Keratinocyte (primary cell): ENCODE results near the gene CARM1.

Experiments
- EZH2 ChIP-seq: IDR thresholded peaks from one replicate; pipeline ENCODE4 v1.6.1; 2012; ENCODE audit warnings: inconsistent platforms, mild to moderate bottlenecking, low read length, moderate library complexity
- TF ChIP-seq, protein P1 (sequence below), 3 experiments: IDR thresholded peaks in 1 of 3; conservative IDR thresholded peaks in 1 of 3; optimal IDR thresholded peaks in 1 of 3; 2 replicates in 2 of 3; 3 replicates in 1 of 3; pipeline versions ENCODE3 to v1.5.1; 2011; ENCODE audit warnings: low read length in 3 of 3, mild to moderate bottlenecking in 3 of 3, moderate library complexity in 2 of 3, control low read depth in 1 of 3, inconsistent platforms in 1 of 3; ENCODE audit not compliant: insufficient read depth in 2 of 3; ENCODE audit errors: extremely low read depth in 1 of 3

DNA sequence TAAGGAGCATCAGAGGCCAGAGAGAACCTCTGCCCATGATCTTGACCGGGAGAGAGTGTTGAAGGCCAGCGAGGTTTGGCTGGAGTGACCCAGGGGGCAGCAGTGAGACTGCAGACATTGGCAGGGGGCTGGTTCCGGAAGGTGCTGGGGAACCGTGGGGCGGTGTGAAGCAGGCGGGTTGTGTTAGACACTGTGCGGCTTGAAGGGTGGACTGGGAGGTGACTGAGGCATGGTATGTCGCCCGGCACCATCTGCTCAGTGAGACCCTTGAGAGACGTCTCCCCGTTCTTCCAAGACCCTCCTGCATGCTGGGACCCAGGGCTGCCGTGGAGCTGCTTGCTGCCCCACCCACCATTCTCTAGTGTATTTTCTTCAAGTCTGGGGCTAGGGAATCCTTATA lies 24.6 kb downstream of the CARM1 start:
- TF ChIP-seq, protein P1, sequence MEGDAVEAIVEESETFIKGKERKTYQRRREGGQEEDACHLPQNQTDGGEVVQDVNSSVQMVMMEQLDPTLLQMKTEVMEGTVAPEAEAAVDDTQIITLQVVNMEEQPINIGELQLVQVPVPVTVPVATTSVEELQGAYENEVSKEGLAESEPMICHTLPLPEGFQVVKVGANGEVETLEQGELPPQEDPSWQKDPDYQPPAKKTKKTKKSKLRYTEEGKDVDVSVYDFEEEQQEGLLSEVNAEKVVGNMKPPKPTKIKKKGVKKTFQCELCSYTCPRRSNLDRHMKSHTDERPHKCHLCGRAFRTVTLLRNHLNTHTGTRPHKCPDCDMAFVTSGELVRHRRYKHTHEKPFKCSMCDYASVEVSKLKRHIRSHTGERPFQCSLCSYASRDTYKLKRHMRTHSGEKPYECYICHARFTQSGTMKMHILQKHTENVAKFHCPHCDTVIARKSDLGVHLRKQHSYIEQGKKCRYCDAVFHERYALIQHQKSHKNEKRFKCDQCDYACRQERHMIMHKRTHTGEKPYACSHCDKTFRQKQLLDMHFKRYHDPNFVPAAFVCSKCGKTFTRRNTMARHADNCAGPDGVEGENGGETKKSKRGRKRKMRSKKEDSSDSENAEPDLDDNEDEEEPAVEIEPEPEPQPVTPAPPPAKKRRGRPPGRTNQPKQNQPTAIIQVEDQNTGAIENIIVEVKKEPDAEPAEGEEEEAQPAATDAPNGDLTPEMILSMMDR (optimal IDR thresholded peaks at IDR 0.05 in 1 of 3, IDR thresholded peaks at IDR 0.05 in 1 of 3, conservative IDR thresholded peaks at IDR 0.05 in 1 of 3; ENCODE audit: extremely low read depth in 1 of 3, insufficient read depth in 2 of 3, low read length in 3 of 3), result peak in 1 of 3 experiments; percentile 2
- no peak for TF ChIP-seq EZH2
